Left forelimb (tissue), 1 donor: ENCODE measurements around the gene FOXB1.

Experiments used
- DNase-seq: peaks from one replicate; pipeline ENCODE4 v3.0.0-alpha.2; 2018; ENCODE audit warnings: low spot score

The FOXB1 gene

GRCh38 chr15:59998950-59999611 lies 5.0 kb upstream of the FOXB1 start:
- DNase-seq = no peak

DNA sequence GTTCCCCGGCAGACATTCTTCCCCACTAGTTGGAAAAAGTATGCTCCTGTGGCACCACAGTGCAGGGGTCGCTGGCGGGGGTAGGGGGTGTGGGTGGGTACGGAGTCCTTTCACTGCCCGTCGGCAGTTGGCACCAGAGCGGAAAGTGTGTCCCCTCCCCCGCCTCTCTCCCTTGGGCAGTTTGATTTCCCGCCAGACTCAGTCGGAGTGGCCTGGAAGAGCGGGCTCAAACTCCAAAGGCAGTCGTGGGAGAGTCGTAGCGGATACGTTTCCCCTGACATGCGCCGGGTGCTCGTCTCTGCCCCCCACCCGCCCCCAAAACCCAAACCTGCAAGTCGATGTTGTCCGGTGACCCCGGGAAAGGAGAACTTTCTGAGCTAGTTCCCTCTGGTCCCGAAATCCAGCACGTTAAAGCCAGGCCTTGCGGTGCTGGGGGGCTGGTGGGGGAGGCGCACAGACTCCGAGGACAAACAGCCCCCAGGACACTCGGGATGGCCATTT lies 4.4 kb upstream of the FOXB1 start:
- DNase-seq = no peak

DNA sequence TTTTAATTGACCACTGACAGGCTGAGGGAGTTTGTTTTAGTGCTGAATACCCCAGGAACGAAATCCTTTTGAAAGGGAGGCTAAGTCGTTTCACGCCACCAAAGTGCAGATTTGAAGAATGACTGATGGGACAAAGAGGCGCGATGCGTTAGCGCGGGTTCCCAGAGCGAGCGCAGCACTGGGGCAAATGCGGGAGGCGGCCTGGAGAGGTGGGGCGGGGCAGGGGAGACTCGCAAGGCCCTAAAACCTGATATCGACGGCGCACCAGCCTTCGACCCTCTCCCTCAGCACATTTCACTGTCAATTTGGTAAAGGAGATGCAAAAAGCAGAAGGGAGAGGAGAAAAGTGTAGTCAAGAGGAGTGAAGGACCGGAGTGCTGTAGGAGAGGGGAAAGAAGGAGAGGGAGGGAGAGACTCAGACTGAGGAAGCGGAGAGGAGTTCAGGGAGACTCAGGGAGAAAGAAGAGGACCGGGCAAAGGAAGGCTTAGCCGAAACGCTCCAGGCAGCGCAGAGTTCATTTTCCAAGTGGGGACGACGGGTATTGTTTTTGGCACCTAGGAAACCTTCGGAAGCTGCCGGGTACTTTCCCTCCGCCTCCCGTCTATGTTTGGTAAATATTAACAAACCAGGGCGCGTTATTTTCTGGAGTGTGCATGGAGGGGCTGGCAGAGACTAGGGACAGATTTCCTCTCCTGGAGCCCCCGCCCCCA lies 3.8 kb upstream of the FOXB1 start:
- no peak for DNase-seq

DNA sequence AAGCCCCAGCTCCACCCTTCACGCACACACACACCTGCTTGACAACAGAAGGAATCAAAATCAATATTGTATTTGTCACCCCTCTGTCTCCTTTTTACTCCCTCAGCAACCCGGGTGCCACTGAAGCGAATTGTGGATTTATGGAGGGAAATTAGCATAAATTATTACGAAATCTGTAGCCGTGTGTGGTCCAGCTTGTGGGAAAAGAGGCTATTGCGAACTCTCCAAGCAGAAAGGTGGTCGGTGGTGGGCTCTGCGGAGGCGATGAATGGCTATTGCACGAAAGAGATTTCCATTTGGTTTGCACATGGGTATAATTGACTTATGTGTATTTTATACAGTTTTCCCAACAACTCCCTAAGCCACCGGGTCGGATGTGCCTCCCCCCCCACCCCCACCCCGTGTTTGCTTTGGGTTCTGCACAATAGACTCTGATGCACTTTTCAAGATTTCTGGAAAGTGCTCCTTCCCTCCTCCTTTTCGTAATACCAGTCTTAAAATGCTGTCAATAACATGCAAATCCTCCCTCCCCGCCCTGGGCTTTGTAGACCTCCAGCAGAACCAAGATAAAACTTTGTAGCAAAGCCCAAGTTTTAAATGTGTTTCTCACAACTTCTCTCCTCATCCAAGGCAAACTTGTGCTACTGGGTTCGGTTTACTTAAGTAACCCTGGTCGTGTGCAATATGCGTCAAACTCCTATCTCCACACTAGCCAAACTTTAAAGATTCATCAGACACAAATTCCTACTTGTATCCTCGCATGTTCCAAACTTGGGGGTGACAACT lies 3.1 kb upstream of the FOXB1 start:
- no peak for DNase-seq

DNA sequence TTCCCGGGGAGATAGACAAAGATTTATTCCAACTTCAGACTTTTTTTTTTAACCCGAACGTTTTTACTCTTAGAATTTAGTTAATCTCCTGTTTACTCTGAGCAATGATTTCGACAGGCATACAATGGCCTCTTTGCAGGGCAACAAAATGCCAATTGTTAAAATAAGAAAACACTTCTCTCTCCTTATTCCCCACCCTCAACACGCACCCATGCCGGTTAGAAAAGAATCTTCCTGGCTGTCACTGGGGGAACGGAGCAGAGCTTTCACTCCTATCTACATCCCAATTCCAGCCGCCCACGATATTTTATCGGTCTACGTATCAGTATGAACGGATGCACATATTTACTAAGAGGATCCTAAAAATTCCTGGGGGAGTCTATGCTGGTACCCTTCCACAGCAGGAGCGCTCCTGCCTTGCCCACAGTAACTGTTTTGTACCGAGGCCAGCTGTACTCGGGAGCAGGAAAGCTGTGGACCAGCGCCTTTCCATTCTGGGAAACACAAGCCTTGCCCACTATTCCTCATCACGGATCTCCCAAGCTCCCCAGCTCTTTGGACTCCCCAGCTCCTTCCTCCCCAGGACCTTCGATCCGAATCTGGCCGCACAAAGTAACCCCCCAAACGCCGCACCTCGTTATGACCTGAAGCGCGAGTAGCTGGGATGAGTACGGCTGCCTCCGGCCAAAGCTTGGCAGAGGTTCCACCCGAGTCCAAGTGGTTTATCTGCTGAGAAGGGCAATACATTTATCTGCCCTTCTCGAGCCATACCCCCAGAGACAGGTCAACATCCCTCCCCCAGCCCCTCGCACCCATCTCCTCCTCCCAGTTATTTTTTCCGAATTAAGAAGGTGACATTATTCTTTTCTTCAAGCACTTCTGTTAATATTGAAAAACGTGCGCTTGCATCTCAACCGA lies 2.2 kb upstream of the FOXB1 start:
- DNase-seq = no peak

DNA sequence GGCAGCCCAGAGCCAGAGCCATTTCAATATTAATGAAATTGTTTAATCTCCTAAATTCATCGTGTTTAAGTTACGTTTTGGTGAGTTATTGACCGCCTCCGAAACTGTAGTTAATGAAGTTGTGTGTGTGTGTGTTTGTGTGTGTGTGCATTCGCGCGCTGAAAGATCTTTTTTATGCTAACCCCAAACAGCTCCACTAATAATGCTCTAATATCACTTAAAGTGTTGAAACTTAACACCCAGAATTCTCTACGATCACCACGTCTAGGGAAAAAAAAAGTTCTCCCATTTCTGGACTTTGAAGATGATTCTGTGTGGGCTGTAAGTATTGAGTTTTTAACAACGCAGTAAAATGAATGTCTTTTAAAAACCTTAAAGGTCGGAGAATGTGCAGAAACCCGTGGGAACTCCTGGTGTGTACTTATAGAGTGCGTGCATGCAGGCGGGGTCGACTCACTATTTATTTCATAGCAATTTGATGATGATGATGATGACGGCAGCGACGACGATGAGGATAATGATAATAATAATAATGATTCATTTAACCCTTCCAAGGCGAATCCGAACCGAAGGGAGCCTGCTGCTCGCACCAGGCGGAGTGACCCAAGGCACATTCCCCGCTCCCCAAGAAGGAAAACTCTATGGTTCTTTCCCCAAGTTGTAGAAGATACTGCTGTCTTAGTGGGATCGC lies 1.4 kb upstream of the FOXB1 start:
- DNase-seq = no peak

DNA sequence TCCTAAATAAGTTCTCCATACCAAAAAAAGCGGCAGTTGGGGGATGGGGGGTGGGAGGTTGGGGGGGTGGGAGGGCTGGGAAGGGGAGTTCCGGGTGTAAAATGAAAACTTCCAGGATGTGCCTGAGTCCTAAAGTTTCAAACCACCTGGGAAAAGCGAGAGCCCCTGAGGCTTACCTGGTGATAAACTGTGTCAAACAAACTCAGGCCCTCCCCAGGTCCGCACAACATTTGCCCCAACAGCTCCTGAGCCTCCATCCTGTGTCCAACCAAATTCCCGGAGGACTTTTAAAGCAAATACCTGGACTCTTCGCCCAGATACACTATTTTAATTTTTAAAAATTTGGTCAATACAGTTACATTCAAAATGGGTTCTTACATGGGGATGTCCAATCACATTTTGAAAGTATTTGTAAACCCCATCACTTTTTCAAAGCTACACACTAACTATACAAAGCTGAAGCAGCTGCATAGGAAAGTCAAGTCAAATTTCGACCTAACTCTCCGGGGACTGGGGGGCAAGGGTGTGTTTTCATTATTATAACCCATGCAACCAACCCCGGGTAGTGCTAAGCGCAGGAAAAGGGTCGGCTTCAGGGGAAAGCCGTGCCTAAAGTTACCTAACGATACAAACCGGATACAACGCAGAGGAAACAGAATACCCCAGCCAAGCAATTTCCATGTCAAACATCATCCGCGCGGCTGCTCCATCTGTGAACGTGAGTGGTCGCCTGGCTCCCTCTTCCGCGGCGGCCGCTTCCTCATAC lies 685 bp upstream of the FOXB1 start:
- DNase-seq = no peak

DNA sequence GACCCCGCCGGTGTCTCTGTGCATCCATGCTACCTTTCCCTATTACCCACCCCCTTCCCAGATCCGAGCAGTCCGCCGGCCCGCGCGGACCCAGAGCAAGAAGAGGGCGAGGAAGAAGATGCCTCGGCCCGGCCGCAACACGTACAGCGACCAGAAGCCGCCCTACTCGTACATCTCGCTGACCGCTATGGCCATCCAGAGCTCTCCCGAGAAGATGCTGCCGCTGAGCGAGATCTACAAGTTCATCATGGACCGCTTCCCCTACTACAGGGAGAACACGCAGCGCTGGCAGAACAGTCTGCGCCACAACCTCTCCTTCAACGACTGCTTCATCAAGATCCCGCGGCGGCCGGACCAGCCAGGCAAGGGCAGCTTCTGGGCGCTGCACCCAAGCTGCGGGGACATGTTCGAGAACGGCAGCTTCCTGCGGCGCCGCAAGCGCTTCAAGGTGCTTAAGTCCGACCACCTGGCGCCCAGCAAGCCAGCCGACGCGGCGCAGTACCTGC lies 788 bp downstream of the FOXB1 start:
- DNase-seq = no peak

DNA sequence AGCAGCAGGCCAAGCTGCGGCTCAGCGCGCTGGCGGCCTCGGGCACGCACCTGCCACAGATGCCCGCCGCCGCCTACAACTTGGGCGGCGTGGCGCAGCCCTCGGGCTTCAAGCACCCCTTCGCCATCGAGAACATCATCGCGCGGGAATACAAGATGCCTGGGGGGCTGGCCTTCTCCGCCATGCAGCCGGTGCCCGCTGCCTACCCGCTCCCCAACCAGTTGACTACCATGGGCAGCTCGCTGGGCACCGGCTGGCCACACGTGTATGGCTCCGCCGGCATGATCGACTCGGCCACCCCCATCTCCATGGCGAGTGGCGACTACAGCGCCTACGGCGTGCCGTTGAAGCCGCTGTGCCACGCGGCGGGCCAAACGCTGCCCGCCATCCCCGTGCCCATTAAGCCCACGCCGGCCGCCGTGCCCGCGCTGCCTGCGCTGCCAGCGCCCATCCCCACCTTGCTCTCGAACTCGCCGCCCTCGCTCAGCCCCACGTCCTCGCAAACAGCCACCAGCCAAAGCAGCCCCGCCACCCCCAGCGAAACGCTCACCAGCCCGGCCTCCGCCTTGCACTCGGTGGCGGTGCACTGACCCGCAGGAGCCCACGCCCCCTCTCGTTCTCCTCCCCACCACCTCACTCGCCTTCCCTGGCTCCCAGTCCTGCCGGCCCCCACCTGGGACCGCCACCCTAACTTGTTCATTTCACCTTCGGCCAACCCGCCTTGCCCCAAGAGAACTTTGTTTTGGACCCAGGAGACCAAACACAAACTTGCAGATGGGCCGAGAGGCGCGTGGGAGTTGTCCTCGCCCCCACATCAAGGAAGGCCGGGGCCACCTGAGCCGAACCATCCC lies 1.5 kb downstream of the FOXB1 start:
- DNase-seq = no peak

DNA sequence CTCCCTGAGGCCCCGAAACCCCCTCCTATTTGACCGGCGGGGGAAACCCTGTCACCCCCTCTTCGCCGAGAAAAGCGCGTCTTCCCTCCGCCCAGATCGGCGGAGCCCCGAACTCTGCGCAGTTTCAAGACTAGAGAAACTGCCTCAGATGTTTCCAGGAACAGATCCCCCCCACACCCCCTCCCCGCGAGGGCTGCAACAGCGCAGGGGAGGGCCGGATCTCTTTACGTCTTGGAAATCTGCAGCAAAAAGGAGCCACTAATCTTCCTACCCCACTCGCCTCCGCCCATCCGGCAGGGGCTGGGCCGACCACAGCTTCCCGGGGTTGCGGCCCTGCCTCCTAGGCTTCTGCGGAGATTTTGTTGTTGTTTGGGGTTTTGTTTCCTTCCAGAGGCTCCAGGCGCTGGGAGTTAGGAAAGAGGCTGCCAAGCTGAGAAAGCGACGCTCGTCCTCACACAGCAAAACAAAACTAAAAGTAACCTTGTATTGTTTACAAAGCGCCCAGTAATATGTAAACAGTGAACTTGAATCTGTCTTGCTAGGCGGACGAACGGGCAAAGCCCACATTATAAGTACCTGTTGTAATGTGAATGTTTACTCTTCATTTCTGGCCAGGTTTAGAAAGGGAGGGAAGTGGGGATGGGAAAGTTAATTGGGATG lies 2.2 kb downstream of the FOXB1 start:
- no peak for DNase-seq

DNA sequence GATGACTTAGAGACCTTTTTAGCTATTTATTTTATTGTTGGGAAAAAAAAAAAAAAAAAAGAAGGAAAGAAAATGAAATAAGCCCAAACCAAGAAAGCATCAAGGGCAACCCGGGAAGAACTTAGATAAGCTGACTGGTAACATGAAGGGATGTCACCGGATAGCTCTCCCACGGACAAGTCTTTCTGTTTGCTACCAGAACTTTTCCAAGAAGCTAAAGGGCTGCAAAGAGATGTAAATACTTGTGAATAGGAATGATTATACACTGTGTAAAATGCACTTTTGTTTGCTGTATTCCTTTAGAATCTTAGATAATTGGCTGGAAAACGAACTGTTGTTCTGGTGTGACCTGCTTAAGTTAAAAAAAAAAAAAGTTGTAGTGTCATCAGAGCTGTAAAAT lies 2.8 kb downstream of the FOXB1 start:
- DNase-seq = no peak

DNA sequence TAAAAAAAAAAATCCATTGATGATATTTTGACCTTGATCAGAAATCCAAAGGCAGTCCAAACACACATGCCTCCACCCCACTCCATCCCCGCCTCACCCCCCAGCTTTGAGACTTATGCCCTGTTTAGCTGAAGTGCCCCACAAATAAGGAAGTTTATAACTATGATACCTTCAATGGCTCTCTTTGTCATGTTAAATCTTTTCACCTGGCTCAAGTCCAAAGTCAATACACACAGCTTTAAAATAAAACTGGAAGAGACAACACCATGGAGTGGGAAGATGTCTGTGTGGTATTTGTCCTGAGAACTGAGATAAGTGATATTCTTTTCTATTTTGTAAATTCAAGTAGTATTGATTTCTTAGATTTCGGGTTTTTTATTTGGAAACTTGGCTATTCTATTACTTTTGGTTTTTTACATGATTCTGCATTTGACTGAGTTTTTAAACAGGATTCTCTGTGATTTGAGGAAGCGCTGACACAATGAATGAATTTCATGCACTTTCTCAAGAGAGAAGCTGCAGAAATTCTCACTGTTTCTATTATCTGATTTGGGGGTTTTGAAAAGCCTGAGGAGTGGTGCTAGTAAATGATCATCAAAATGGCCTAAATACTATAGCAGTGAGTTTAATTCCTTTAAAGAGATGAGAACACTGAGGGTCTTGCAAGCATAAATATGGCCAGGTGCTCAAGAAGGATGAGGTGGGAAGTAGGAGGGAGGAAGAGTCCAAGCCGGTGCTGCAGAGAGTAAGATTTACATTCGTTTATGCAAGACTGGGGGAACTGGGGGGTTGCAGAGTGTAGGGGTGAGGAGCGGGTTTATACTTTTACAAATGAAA lies 5.2 kb downstream of the FOXB1 start:
- DNase-seq = no peak

DNA sequence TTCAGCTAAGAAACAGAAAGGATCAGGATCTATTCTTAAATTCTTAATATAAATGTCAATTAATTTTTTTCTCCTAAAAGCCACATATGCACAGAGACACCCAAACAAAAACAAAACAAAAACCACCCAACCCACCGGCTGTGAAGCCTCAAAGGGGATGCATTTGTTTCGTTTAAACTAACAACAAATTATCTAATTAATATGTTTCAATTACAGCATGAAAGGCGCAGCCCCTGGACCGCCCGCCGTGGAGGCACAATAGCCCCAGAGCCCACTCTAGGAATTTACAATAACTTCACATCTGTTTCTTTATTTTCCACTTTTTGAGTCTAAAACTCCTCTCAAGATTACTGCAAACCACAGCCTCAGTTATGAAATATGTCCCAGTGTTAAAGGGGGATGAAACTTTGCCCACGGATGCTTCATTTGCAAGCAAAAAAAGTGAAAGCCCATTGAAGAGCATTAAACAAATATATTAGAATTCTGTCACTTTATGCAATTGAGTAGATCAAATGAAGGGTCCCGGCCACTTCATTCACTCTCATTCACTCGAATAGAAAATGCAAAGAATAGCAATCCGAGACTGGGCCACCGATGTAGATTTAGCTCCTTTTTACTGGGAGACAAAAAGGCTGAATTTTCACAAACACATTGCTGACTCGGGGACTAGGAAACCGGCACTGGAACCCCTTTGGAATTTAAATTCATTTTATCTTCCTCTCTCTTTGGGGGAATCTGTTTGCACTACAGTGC lies 6.0 kb downstream of the FOXB1 start:
- DNase-seq = no peak

GRCh38 chr15:60010858-60011257 lies 6.7 kb downstream of the FOXB1 start:
- DNase-seq = no peak

DNA sequence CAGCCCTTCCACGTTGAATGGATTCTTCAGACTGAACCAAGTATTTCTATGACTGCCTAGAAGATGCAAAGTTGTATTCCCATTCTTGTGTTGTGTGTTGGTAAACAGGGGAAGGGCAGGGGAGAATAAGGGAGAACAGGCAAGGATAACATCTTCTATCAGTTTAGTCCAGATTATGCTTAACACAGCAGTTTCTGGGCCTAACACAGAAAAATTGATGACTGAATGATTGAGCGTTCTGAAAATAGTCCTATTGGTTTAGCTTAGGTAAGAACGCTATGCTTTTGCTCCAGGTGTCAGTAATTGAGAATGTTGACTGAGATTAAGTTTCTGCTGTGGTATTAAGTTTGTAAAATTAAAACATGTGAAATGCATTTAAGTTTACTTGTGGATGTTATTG lies 8.6 kb downstream of the FOXB1 start:
- DNase-seq = no peak

DNA sequence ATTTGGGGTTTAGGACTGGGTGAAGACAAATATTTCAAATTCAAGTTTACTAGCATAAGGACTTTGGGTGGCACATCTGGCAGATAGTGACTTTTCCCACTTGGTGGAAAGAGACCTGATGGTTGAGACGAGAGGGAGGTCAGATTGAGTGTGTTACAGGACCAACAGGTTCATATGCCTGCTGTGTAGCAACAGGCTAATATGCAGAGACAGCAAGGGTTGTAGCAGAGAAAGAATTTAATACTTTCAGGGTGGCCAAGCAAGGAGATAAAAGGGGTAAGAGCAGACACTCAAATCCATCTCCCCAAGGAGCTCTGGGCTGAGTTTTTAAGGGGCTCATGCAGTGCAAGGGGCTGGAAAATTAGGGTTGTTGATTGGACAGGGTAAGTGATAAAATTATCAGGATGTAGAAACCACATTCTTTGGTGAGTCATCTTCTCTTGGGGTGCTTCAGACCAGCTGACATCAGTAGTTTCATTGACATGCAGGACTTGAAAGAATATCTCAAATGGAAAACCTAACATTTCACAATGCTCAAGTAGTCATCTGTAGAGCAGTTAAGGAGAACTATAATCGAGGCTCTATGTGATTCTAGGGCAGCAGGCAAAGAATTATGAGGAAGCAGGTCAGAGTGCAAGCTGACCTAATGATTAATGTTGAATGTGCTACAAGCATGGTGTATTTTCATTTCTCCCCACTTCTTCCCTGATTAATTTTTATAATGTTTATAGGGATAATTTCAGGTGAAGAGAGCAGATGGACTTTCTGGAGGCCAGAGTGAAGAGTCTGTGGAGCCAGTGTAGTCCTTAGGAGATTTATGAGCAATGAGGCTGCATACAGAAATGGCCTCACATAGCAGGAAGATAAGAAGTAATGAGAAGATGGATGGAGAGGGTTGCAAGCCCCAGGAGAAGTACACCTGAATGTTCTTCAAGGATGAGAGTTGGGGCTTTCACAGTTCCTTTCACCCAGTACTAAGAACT lies 13.7 kb downstream of the FOXB1 start:
- DNase-seq = no peak
